ENCODE data around the gene PFKFB3.
A peak's percentile ranks its signal among the peaks of the same experiment; 100 is the strongest.
"Not testable (repeated sequence)": the region's sequence is repeated elsewhere in the genome, so short reads cannot be mapped to it uniquely, and the experiment has no call there.

The PFKFB3 gene

DNA sequence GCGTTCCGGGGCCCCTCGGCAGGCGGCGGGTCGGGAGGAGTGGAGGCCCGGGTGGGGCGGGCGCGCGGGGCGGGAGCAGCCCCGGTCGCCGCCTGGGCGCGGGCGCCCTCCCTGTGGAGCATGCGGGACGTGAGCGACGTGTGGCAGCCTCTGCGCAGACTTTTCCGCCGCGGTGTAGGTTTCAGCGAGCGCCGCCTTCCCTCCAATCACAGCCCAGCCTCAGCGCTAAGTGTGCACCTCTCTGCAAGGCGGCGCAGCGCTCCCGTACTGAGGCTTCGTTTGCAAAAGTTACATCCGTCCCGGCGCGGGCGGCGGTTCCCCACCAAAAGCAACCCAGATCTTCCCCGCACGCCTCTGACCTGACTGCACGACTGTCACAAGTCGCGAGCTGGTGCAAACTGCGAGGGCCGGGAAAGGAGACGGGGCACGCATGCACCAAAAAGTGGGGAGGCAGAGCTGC is 1.2 kb upstream of the PFKFB3 start:
- DNase-seq (ENCODE audit: extremely low read depth, low read depth): no peak
- no peak for TF ChIP-seq CTCF (IDR thresholded peaks at IDR 0.05; ENCODE audit: low read depth, low read length, missing control alignments)
- peak overlapping the region; percentile 66 for H3K4me3 ChIP-seq (replicated peaks; ENCODE audit: low read depth, low read length)

DNA sequence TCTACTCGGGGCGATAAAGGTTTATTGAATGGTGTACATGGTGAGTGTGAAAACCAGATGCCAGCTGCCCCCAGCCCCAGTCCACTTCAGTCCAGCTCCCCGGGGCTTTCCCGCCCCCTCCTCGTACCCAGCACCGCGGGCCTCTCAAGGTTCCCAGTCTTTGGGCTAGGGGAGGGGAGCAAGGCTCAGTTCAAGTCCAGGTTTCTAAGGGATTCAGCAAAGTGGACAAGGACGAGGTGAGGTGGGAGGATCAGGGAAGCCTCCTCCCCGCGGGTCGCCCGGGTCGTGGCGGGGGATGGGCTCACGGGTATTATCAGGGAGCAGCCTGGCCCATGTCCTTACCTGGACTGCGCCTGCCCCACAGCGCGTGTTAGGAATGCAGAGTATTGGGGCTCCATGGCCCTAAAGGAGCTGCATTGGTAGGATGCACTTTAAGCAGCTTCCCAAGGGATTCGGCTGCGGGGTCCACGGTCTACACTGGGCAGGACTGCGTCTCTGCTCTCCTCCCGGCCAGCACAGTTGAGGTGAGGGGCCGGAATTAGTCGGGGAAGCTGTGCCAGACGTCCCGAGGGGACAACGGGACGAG is 541 bp upstream of the PFKFB3 start:
- H3K4me3 ChIP-seq (replicated peaks; ENCODE audit: low read depth, low read length): peak overlapping the region; percentile 66
- DNase-seq (ENCODE audit: extremely low read depth, low read depth): no peak
- no peak for TF ChIP-seq CTCF (IDR thresholded peaks at IDR 0.05; ENCODE audit: low read depth, low read length, missing control alignments)

DNA sequence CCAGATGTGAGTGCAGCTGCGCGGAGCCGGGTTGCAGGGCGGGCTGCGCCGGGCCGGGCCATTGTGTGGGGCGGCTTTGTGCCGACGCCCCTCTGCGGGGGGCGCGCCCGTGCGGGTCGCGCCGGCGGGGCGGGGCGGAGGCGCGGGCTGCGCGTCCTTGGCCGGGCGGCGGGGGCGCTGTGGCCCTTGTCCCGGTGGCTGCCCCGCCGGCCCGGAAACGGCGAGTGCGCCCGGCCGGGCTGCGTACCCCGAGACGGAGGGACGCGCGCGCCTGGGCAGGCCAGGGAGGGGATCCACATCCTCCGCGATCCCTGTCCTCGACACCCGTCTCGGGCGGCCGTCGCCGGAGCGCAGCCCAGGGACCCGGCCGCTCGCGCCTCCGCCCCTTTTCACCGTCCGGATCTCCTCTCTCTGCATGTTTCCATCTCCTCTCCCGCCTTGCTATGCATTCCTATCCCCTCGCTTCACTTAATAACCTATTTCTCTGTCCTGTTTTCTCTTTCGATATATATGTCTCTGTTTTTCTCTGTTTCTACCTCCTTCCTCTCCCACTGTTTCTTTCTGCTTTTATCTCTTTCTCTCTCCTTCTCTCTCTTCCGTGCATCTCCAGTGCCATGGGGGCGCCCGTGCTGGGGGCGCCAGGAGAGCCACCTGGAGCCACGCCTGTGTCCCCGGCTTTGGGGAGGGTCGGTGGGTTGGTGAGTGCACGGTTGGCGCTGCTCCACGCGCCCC is 765 bp downstream of the PFKFB3 start:
- no peak for TF ChIP-seq CTCF (IDR thresholded peaks at IDR 0.05; ENCODE audit: low read depth, low read length, missing control alignments)
- no peak for DNase-seq (ENCODE audit: extremely low read depth, low read depth)
- H3K4me3 ChIP-seq (replicated peaks; ENCODE audit: low read depth, low read length): peak overlapping the region; percentile 66

DNA sequence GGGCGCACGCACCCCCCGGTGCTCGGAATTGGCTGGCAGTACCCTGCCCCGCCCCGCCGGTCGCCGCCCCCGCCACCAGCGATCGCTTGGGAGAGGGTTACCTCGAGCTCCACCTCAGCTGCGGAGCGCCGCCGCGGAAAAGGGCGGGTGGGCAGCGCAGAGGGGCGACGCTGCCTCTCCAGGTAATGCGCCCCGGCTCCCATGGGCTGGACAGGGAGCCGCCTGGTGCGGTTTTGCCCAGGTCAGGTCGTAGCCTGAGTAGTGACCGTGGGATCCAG is 1.3 kb downstream of the PFKFB3 start:
- no peak for DNase-seq (ENCODE audit: extremely low read depth, low read depth)
- no peak for TF ChIP-seq CTCF (IDR thresholded peaks at IDR 0.05; ENCODE audit: low read depth, low read length, missing control alignments)
- peak overlapping the region; percentile 66 for H3K4me3 ChIP-seq (replicated peaks; ENCODE audit: low read depth, low read length)

- peak overlapping the region; percentile 66 for H3K4me3 ChIP-seq (replicated peaks; ENCODE audit: low read depth, low read length)
- no peak for TF ChIP-seq CTCF (IDR thresholded peaks at IDR 0.05; ENCODE audit: low read depth, low read length, missing control alignments)
- DNase-seq (ENCODE audit: extremely low read depth, low read depth): no peak
Observed at GRCh38 chr10:6204341-6205191, 1.8 kb downstream of the PFKFB3 start.

DNA sequence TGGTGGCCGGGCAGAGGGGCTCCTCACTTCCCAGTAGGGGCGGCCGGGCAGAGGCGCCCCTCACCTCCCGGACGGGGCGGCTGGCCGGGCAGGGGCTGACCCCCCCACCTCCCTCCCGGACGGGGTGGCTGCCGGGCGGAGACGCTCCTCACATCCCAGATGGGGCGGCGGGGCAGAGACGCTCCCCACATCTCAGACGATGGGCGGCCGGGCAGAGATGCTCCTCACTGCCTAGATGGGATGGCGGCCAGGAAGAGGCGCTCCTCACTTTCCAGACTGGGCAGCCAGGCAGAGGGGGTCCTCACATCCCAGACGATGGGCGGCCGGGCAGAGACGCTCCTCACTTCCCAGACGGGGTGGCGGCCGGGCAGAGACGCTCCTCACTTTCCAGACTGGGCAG is 3.8 kb downstream of the PFKFB3 start:
- not testable (repeated sequence) for H3K4me3 ChIP-seq (replicated peaks; ENCODE audit: low read depth, low read length); DNase-seq (ENCODE audit: extremely low read depth, low read depth)

- TF ChIP-seq CTCF (IDR thresholded peaks at IDR 0.05; ENCODE audit: low read depth, low read length, missing control alignments): no peak
- no peak for DNase-seq (ENCODE audit: extremely low read depth, low read depth)
- H3K4me3 ChIP-seq (replicated peaks; ENCODE audit: low read depth, low read length): no peak overlapping the region
Observed at GRCh38 chr10:6207658-6208057, 4.9 kb downstream of the PFKFB3 start.

Data from HFF-Myc (cell line).